Measurements from ENCODE around the gene MZB1.

GRCh38 chr5:139393497-139394122 is 3.9 kb upstream of the MZB1 start:
- TF ChIP-seq POLR2A (IDR thresholded peaks at IDR 0.05; ENCODE audit: low read depth, low read length) (0 out of 2 replicates have a peak, but pooled peaks have one; percentile 17), POLR2AphosphoS5 (IDR thresholded peaks at IDR 0.05; ENCODE audit: low read depth, low read length) (no peak), TAF1 (IDR thresholded peaks at IDR 0.05; ENCODE audit: borderline replicate concordance, low read depth, low read length) (no peak)

Measured in GM12892 (cell line).